Erythroblast (primary cell): ENCODE results near the gene DYNLT2.

Experiments used
- DNase-seq, 2 experiments: peaks; one replicate each; lab custom pipeline; 2025; lab: John Stamatoyannopoulos, UW
- GATA1 ChIP-seq: IDR thresholded peaks from 2 replicates; pipeline ENCODE4 v1.6.1; 2011; ENCODE audit warnings: low read depth, mild to moderate bottlenecking, control low read depth, low read length, moderate library complexity
- POLR2A ChIP-seq: IDR thresholded peaks from 2 replicates; pipeline ENCODE4 v1.6.1; 2011; ENCODE audit warnings: mild to moderate bottlenecking, low read length

DYNLT2 gene

DNA sequence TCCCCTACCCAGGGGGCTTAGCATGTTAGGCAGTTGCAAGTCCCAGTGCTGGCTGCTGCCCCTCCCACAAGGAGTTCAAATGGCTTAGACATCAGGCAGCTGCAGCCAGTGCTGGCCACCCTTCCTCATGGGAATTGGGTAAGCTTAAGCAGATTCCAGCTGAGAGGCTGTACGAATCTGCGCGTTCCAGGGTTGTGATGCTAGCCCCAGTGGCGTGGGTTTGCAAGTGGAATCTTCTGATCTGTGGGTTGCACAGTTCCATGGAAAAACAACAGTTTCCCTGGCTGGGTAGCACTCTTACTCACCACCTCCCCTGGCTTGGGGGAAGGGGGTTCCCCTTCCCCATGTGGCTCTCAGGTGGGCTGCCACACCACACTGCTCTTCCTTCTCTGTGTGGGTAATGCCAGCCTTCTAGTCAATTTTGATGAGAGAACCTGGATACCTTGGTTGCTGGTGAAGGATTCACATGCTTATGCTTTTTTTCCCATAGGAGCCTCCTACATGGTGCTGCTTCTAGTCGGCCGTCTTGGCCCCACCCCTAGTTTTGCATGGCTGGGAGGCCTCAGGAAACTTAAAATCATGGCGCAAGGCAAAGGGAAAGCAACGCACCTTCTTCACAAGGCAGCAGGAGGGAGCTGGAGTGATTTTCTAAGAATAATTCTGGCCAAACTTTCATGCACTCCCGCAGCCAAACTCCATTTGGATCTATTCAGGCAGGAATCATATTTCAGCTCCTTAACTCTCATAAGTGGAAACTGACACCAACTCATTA, 13.0 kb downstream of the DYNLT2 start:
- no peak for DNase-seq

DNA sequence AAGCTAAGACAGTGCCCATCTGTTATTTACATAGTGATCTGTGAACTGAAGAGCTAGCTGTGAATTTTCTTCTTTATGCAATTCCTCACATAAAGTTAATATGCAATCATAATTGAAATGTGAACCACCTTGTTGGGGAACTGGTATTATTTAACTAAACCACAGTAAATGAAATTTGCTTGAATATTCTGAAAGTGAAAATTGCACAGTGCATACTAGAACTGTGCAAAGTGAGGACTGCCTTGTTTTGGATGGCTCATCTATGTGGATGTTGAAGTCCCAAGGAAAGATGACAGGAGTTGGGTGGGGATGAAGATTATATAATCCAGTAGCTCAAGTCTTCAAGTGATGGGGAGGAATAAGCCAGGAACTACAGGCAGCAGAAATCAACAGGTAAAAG, 21.4 kb downstream of the DYNLT2 start:
- TF ChIP-seq GATA1 (no peak), POLR2A (no peak)
- no peak for DNase-seq

More for the DNA sequence above, 13.0 kb downstream of the DYNLT2 start:
- TF ChIP-seq GATA1 (no peak), POLR2A (no peak)

- no peak for DNase-seq
- TF ChIP-seq GATA1 (no peak), POLR2A (no peak)
These were observed 24.4 kb downstream of the DYNLT2 start for GRCh38 chr6:169726963-169727362.

- TF ChIP-seq POLR2A, result no peak
- TF ChIP-seq GATA1, result no peak
- DNase-seq, result no peak
These were observed 25.3 kb downstream of the DYNLT2 start for GRCh38 chr6:169726049-169726400.

DNA sequence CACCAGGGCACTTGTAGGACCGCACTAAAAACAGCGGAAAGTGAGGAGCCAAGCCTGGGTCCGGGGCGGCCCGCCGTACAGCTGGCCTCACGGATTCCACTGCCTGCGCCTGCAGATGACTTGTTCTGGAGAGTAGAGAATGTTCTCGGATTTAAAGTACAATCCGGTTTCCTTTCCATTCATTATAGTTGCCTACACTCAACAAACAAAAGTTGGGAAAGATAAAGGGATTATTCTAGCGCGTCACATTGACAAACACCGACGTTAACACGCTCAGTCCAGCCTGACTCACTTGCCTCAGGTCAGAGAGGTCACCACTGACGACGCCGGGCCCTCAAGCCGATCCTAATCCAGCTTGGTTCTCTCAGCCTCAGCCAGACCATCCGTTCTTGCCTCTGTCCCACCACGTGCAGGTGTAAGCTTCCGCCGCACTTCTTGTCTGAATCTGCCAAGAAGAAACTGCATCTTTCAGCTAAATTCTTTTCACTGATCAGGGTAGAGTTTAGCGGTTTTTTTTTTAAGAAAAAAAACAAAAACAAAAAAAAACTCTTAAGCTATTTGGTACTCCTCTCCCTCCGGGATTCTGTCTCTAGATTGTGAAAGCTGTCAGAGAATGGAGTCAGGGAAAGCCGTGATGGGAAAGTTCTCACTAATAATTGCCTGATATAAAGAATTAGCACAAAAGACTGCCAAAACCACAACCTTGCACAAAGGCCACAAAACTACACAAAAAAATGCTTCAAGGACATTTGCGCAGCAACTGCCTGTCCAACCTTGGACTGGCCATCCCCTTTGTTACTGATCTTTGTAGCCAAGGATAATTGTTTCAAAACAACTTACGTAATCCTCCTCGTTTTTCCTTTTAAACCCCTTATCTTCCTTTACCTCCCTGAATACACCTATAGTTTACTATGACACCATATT, 26.0 kb downstream of the DYNLT2 start:
- TF ChIP-seq GATA1, result no peak
- TF ChIP-seq POLR2A, result no peak
- peak; percentile 69 to 71 for DNase-seq

GRCh38 chr6:169724494-169725124, 26.8 kb downstream of the DYNLT2 start, which contains the start of gene PHF10:
Gene PHF10 (minus strand): TSS chr6:169724500. CDS start chr6:169723931, 569 bp downstream.
- TF ChIP-seq POLR2A, result no peak
- TF ChIP-seq GATA1, result no peak
- peak; percentile 77 to 80 for DNase-seq

GRCh38 chr6:169723991-169724493, 27.3 kb downstream of the DYNLT2 start:
- TF ChIP-seq GATA1 (no peak), POLR2A (no peak)
- peak; percentile 72 to 82 for DNase-seq

GRCh38 chr6:169723200-169723909, 28.0 kb downstream of the DYNLT2 start:
- DNase-seq, result peak; percentile 89 to 92
- no peak for TF ChIP-seq GATA1
- TF ChIP-seq POLR2A, result peak; percentile 54

GRCh38 chr6:169722362-169723199, 28.8 kb downstream of the DYNLT2 start:
- no peak for TF ChIP-seq GATA1
- TF ChIP-seq POLR2A, result no peak

GRCh38 chr6:169720207-169720855, 31.0 kb downstream of the DYNLT2 start:
- DNase-seq, result no peak
- TF ChIP-seq POLR2A, result no peak
- TF ChIP-seq GATA1, result no peak

More at GRCh38 chr6:169722362-169723199, 28.8 kb downstream of the DYNLT2 start:
- DNase-seq, result peak; percentile 63 to 74

GRCh38 chr6:169719117-169719516, 32.3 kb downstream of the DYNLT2 start:
- no peak for DNase-seq
- TF ChIP-seq GATA1 (no peak), POLR2A (no peak)
